ENCODE data around the gene CCDC93. TPM values are rescaled to one million over a fixed set of nuclear protein-coding genes. Genes with fewer than 3 reads are reported as not detected.

The CCDC93 gene
- total and polyA plus RNA-seq, 10 of the 15 experiments (the other 5 are each of a cell fraction or from before 2014, with no cell fraction given): 3.6 to 27.2 (median 13.5) TPM

GRCh38 chr2:118013221-118013723 lies 598 bp downstream of the CCDC93 start (continued):
- peak; percentile 61 for TF ChIP-seq NR2F1 (conservative IDR thresholded peaks at IDR 0.05)
- no peak for TF ChIP-seq BCLAF1 (IDR thresholded peaks at IDR 0.05)
- TF ChIP-seq, protein P1, sequence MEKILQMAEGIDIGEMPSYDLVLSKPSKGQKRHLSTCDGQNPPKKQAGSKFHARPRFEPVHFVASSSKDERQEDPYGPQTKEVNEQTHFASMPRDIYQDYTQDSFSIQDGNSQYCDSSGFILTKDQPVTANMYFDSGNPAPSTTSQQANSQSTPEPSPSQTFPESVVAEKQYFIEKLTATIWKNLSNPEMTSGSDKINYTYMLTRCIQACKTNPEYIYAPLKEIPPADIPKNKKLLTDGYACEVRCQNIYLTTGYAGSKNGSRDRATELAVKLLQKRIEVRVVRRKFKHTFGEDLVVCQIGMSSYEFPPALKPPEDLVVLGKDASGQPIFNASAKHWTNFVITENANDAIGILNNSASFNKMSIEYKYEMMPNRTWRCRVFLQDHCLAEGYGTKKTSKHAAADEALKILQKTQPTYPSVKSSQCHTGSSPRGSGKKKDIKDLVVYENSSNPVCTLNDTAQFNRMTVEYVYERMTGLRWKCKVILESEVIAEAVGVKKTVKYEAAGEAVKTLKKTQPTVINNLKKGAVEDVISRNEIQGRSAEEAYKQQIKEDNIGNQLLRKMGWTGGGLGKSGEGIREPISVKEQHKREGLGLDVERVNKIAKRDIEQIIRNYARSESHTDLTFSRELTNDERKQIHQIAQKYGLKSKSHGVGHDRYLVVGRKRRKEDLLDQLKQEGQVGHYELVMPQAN (conservative IDR thresholded peaks at IDR 0.05): no peak

DNA sequence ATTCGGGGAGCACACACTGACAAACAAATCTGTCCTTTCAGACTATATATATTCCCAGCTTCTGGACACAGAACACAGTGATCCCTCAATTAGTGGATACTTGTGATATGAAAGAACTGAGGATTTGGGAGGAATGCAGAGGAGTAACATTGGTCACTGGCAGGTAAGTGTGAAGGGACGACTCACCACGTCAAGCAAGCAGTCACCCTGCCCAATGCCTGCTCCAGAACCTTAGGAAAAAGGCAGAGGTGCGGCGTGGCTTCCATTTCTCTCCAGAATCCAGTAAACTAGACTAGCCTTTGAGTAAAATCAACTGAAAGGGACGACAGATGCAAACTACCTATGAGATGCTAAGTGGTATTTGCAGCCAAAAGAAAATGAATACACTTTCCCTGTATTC lies 1.1 kb downstream of the CCDC93 start:
- in situ Hi-C loops (cut with MboI): no loop called here
- DNase-seq (ENCODE audit: low read depth, low spot score): no peak
- peaks cover 0 to under 1% of the 10 kb centered on the region in 2 experiments; a peak in 2 of 4 replicates for H3K36me3 ChIP-seq (ENCODE audit: control insufficient read depth in 2 of 2, insufficient read depth in 2 of 2, low read length in 1 of 2)
- H3K4me2 ChIP-seq (ENCODE audit: control insufficient read depth, insufficient read depth): peak overlapping the region; percentile 94
- H3K9me3 ChIP-seq (replicated peaks; ENCODE audit: control insufficient read depth, insufficient read depth, low read length): no peaks in the 10 kb centered on the region
- 18% methylated on average over 6 of the region's 6 CpGs for whole genome bisulfite sequencing (ENCODE audit: insufficient coverage, insufficient replicate concordance, low lambda C conversion rate, missing lambda C conversion rate)
- H2AFZ ChIP-seq (ENCODE audit: control insufficient read depth, low read depth, low read length): no peak overlapping the region
- CTCF ChIA-PET: interaction anchor here (1.3 to 2.5 kb wide), 3 partner anchors 10 to 199 kb away, joined by 3 to 49 read pairs (median 15); partner anchors contain the start of gene DDX18
- H3K27ac ChIP-seq (ENCODE audit: control insufficient read depth, insufficient read depth): no peak overlapping the region; the same call in 1 of the 2 replicates
- H3K9ac ChIP-seq (ENCODE audit: control insufficient read depth, insufficient read depth, low read length): peak overlapping the region; percentile 93
- peaks cover 3% of the 10 kb centered on the region; the same call in 1 of the 2 replicates for H4K20me1 ChIP-seq (ENCODE audit: control insufficient read depth, insufficient read depth)
- intact Hi-C loops (cut with micrococcal nuclease; ENCODE audit: unreplicated experiment): no loop called here
- H3K79me2 ChIP-seq (ENCODE audit: control insufficient read depth, insufficient read depth, low read length): peaks cover 35% of the 10 kb centered on the region
- RAD21 ChIA-PET (ENCODE audit: unreplicated experiment): interaction anchor here (1.4 kb wide), 1 partner anchor 34 kb away, joined by 5 read pairs; no protein-coding TSS in a partner anchor
- peaks cover 5% of the 10 kb centered on the region for H3K4me1 ChIP-seq (ENCODE audit: control insufficient read depth, insufficient read depth, low read length)
- POLR2A ChIA-PET: interaction anchor here (1.0 kb wide), 1 partner anchor 10 kb away, joined by 3 read pairs; no protein-coding TSS in a partner anchor
- SMC1A ChIA-PET (ENCODE audit: uncharacterized antibody, unreplicated experiment): no interaction called here
- peak overlapping the region; percentile 86 for H3K4me3 ChIP-seq
- FAIRE-seq: no peak
- no peak for ATAC-seq
- no peaks in the 10 kb centered on the region for H3K27me3 ChIP-seq (replicated peaks in 1 of 2; ENCODE audit: control insufficient read depth in 2 of 2, insufficient read depth in 2 of 2, low read length in 1 of 2)
- BruUV-seq (replicated peaks): no TSS peak
- TF ChIP-seq NFYA (IDR thresholded peaks at IDR 0.05; ENCODE audit: borderline replicate concordance, low read depth, low read length) (no peak), DPF2 (IDR thresholded peaks at IDR 0.05) (no peak), E2F8 (IDR thresholded peaks at IDR 0.05; ENCODE audit: low read depth, partially characterized antibody) (no peak), RCOR1 (conservative IDR thresholded peaks at IDR 0.05; ENCODE audit: low read depth, low read length) (no peak), YY1 (IDR thresholded peaks at IDR 0.05; ENCODE audit: low read depth, low read length) (no peak)
- TF ChIP-seq, protein P2, sequence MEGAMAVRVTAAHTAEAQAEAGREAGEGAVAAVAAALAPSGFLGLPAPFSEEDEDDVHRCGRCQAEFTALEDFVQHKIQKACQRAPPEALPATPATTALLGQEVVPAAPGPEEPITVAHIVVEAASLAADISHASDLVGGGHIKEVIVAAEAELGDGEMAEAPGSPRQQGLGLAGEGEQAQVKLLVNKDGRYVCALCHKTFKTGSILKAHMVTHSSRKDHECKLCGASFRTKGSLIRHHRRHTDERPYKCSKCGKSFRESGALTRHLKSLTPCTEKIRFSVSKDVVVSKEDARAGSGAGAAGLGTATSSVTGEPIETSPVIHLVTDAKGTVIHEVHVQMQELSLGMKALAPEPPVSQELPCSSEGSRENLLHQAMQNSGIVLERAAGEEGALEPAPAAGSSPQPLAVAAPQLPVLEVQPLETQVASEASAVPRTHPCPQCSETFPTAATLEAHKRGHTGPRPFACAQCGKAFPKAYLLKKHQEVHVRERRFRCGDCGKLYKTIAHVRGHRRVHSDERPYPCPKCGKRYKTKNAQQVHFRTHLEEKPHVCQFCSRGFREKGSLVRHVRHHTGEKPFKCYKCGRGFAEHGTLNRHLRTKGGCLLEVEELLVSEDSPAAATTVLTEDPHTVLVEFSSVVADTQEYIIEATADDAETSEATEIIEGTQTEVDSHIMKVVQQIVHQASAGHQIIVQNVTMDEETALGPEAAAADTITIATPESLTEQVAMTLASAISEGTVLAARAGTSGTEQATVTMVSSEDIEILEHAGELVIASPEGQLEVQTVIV (IDR thresholded peaks at IDR 0.05; ENCODE audit: borderline replicate concordance, partially characterized antibody): no peak

All from GM12878 (cell line).